Calu3 (cell line): ENCODE data around the gene GRAMD1A. TPM values are rescaled to one million over a fixed set of nuclear protein-coding genes. Genes with fewer than 3 reads are reported as not detected.

ENCODE experiments used
- BruUV-seq: library from RNA; stranded (reverse); fragments of 400-500 nt; replicated peaks from 2 replicates; lab custom pipeline; 2021; lab: Mats Ljungman, UMichigan
- CTCF ChIA-PET: fragments of 300-600 bp; sonication (Branson Sonifier 250); formaldehyde crosslinking; loops from one replicate; lab custom pipeline; 2022; ENCODE audit warnings: antibody characterized with exemption; lab: Charles Lee
- DNase-seq: peaks from one replicate; pipeline ENCODE4 v3.0.0; 2022
- H3K27ac Mint-ChIP-seq: one replicate; pipeline ENCODE4 v1.8.0; 2022; ENCODE audit warnings: mixed read lengths; ENCODE audit not compliant: unreplicated experiment
- H3K27me3 Mint-ChIP-seq: one replicate; pipeline ENCODE4 v1.8.0; 2022; ENCODE audit warnings: mixed read lengths; ENCODE audit not compliant: unreplicated experiment
- H3K36me3 Mint-ChIP-seq: one replicate; pipeline ENCODE4 v1.8.0; 2022; ENCODE audit warnings: mild to moderate bottlenecking, moderate library complexity, mixed read lengths; ENCODE audit not compliant: insufficient read depth, unreplicated experiment
- H3K4me1 Mint-ChIP-seq: one replicate; pipeline ENCODE4 v1.8.0; 2022; ENCODE audit warnings: mild to moderate bottlenecking, low read depth, mixed read lengths; ENCODE audit not compliant: unreplicated experiment
- H3K4me3 Mint-ChIP-seq: one replicate; pipeline ENCODE4 v1.8.0; 2022; ENCODE audit warnings: mild to moderate bottlenecking, low read depth, moderate library complexity, mixed read lengths; ENCODE audit not compliant: unreplicated experiment
- H3K9me3 Mint-ChIP-seq: one replicate; pipeline ENCODE4 v1.8.0; 2022; ENCODE audit warnings: low read depth, mixed read lengths; ENCODE audit not compliant: unreplicated experiment
- intact Hi-C: fragments of 100-400 bp; cut with micrococcal nuclease; formaldehyde crosslinking; loops from one replicate; pipeline ENCODE4 v1.10.0; 2022; ENCODE audit not compliant: unreplicated experiment
- total RNA-seq: library from RNA; stranded (reverse); gene quantifications from 2 replicates; pipeline ENCODE4 v1.2.3, GENCODE V29; 2022
- TF ChIP-seq, protein P1 (sequence below): fragments of 200-600 bp; IDR thresholded peaks from one replicate; pipeline ENCODE4 v1.8.0; 2022; ENCODE audit warnings: antibody characterized with exemption; ENCODE audit not compliant: unreplicated experiment

GRAMD1A gene
- total RNA-seq, 1 experiment from 2014 or later = 126 TPM

DNA sequence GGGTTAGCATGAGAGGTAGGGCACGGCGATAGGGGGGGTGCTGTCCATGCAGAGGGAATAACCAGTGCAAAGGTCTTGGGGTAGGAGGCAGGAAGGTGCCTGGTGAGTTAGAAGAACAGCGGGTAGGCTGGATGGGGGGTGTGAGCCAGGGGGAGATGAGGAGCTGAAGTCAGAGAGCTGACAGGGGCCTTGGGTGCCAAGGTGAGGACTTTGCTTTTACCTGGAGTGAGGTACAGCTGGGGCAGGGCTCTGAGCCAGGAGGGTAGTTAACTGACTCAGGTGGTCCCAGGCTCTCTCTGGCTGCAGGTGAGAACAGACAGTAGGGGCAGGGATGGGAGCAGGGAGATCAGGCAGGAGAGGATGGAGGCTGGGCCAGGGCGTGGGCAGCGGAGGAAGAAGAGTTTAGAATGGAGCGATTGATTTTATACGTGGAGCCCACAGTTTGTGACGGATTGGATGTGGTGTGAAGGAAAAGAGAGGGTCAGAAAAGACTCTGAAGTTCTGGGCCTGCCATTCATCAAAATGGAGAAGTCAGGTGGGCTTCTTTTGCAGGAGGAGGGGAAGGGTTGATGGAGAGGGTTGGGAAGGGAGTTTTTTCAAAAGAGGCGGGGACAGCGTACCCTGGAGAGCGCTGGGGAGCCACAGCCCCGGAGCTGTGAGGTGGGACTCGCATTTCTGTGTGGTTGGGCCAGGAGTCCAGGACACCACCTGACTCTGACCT lies 1.2 kb upstream of the GRAMD1A start:
- peak overlapping the region; percentile 88 for H3K4me3 Mint-ChIP-seq
- intact Hi-C loops = no loop called here
- no peaks in the 10 kb centered on the region for H3K27me3 Mint-ChIP-seq
- DNase-seq = no peak
- H3K9me3 Mint-ChIP-seq = no peaks in the 10 kb centered on the region
- TF ChIP-seq, protein P1, sequence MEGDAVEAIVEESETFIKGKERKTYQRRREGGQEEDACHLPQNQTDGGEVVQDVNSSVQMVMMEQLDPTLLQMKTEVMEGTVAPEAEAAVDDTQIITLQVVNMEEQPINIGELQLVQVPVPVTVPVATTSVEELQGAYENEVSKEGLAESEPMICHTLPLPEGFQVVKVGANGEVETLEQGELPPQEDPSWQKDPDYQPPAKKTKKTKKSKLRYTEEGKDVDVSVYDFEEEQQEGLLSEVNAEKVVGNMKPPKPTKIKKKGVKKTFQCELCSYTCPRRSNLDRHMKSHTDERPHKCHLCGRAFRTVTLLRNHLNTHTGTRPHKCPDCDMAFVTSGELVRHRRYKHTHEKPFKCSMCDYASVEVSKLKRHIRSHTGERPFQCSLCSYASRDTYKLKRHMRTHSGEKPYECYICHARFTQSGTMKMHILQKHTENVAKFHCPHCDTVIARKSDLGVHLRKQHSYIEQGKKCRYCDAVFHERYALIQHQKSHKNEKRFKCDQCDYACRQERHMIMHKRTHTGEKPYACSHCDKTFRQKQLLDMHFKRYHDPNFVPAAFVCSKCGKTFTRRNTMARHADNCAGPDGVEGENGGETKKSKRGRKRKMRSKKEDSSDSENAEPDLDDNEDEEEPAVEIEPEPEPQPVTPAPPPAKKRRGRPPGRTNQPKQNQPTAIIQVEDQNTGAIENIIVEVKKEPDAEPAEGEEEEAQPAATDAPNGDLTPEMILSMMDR = no peak
- peaks cover 61% of the 10 kb centered on the region for H3K36me3 Mint-ChIP-seq
- H3K4me1 Mint-ChIP-seq = peaks cover 68% of the 10 kb centered on the region
- BruUV-seq = no TSS peak
- CTCF ChIA-PET = interaction anchor here (0.5 to 1.1 kb wide), 5 partner anchors 26 to 495 kb away, joined by 3 to 5 read pairs (median 4); no protein-coding TSS in a partner anchor
- peak overlapping the region; percentile 80 for H3K27ac Mint-ChIP-seq

DNA sequence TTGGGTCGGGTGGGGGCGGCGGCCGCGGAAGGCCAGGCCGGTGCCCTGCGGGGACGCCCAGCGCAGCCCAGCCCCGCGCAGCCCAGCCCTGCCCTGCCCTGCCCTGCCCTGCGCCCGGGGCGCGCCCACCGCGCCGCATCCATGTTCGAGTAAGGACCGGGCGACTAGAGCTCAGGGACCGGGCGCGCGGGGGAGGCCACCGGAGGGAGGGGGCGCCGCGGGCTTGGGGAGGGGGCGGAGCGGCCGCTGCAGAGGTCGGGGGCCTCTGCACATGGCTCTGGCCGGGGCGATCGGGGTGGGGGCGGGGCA lies 169 bp downstream of the GRAMD1A start:
- peaks cover 65% of the 10 kb centered on the region for H3K36me3 Mint-ChIP-seq

DNA sequence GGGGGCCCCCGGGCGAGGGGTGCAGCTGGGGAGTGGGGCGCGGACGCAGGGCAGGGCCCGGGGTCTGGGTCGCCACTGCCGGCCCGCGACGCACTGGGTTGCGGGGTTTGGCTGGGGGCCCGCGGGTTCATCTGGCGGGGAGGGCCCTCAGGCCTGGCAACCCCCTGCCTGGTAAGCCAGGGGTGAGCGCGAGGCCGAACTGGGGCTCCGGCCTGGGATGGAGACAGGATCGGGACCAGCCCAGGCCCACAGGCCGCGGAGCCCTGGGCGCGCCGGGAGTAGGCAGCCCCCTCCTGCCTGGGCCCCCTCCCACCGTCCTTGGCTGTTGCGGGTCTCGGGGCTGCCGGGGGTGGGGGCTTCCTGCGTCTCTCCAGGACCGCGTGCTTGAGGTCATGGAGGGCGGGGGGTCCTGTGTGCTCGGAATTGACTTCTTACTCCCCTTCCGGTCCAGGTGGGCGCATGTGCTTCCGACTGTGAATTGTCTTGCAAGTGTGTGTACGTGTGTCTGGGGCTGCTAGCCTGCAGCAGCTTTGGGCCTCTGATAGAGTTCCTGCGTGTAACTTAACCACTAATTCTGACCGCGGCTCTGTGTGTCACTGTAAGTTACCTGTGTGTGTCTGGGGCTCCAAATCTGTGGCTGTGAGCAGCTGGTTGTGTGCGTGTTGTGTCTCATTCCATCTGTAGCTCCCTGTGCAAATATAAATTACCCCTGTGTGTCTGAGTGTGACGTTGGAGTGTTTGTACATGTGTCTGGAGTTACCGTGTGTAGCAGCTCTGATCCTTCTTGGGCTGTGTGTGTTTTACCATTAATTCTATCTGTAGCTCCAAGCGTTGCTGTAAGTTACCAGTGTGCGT lies 751 bp downstream of the GRAMD1A start:
- Mint-ChIP-seq H3K4me1 (peaks cover 66% of the 10 kb centered on the region), H3K36me3 (peaks cover 67% of the 10 kb centered on the region), H3K27ac (peak overlapping the region; percentile 88), H3K4me3 (peak overlapping the region; percentile 88), H3K27me3 (no peaks in the 10 kb centered on the region), H3K9me3 (no peaks in the 10 kb centered on the region)
- DNase-seq = peak; percentile 24
- no TSS peak for BruUV-seq
- TF ChIP-seq, protein P1 = no peak
- intact Hi-C loops = loop anchor here (10.0 kb wide), 1 partner anchor 76 kb away; the partner anchor contains the start of gene ZNF30
- CTCF ChIA-PET = interaction anchor here (0.6 to 0.8 kb wide), 4 partner anchors 12 to 626 kb away, joined by 3 to 4 read pairs (median 4); no protein-coding TSS in a partner anchor

More for the DNA sequence above, 169 bp downstream of the GRAMD1A start:
- DNase-seq = no peak
- no TSS peak for BruUV-seq
- TF ChIP-seq, protein P1 = no peak
- H3K4me3 Mint-ChIP-seq = peak overlapping the region; percentile 88
- H3K27ac Mint-ChIP-seq = peak overlapping the region; percentile 80
- intact Hi-C loops = loop anchor here (10.0 kb wide), 1 partner anchor 75 kb away; the partner anchor contains the start of gene ZNF30
- peaks cover 66% of the 10 kb centered on the region for H3K4me1 Mint-ChIP-seq
- CTCF ChIA-PET = interaction anchor here (0.6 to 1.1 kb wide), 3 partner anchors 11 to 625 kb away, joined by 4 to 8 read pairs (median 4); no protein-coding TSS in a partner anchor
- H3K27me3 Mint-ChIP-seq = no peaks in the 10 kb centered on the region
- H3K9me3 Mint-ChIP-seq = no peaks in the 10 kb centered on the region

GRCh38 chr19:35002037-35002535 lies 2.0 kb downstream of the GRAMD1A start:
- Mint-ChIP-seq H3K27me3 (no peaks in the 10 kb centered on the region), H3K9me3 (no peaks in the 10 kb centered on the region), H3K36me3 (peaks cover 70% of the 10 kb centered on the region), H3K4me1 (peaks cover 75% of the 10 kb centered on the region), H3K4me3 (peak overlapping the region; percentile 88), H3K27ac (peak overlapping the region; percentile 88)
- no TSS peak for BruUV-seq
- intact Hi-C loops = loop anchor here (10.0 kb wide), 1 partner anchor 77 kb away; the partner anchor contains the start of gene ZNF30
- TF ChIP-seq, protein P1 = no peak
- DNase-seq = no peak
- CTCF ChIA-PET = interaction anchor here (0.7 to 0.8 kb wide), 2 partner anchors 11 to 107 kb away, joined by 3 to 4 read pairs; no protein-coding TSS in a partner anchor
